Heart right ventricle (tissue), 16 donors: ENCODE results near the gene PKN3. TPM values are rescaled to one million over a fixed set of nuclear protein-coding genes. Genes with fewer than 3 reads are reported as not detected.

Experiments
- ATAC-seq, 8 donors: fragments of 200-7000 bp; cut with Tn5 transposase; one replicate each; pipeline ENCODE4 v1.9.1; 2020; ENCODE audit warnings: mild to moderate bottlenecking in 8 of 8, moderate library complexity in 8 of 8, moderate number of reproducible peaks in 1 of 8
- DNase-seq, 2 donors: peaks; one replicate each; pipeline ENCODE4 v3.0.0-alpha.2; 2020
- H3K27ac ChIP-seq, 10 donors: fragments of 200-600 bp; sonication (generic) in 2 of 10; one replicate each; pipeline versions ENCODE4 v1.5.0 to v1.8.0; 2020 to 2022; ENCODE audit warnings: mild to moderate bottlenecking in 3 of 10
- H3K27me3 ChIP-seq, 7 donors: fragments of 200-600 bp; one replicate each; pipeline ENCODE4 v1.8.0; 2021 to 2022; ENCODE audit warnings: mild to moderate bottlenecking in 2 of 7
- H3K36me3 ChIP-seq, 9 donors: fragments of 200-600 bp; sonication (generic) in 1 of 9; one replicate each; pipeline versions ENCODE4 v1.5.0 to v1.8.0; 2020 to 2022; ENCODE audit warnings: mild to moderate bottlenecking in 2 of 9
- H3K4me1 ChIP-seq, 9 donors: fragments of 200-600 bp; sonication (generic) in 1 of 9; one replicate each; pipeline versions ENCODE4 v1.5.0 to v1.8.0; 2020 to 2022; ENCODE audit warnings: mild to moderate bottlenecking in 4 of 9
- H3K4me3 ChIP-seq, 10 donors: fragments of 200-600 bp; sonication (generic) in 2 of 10; one replicate each; pipeline versions ENCODE4 v1.5.0 to v1.8.0; 2020 to 2022; ENCODE audit warnings: mild to moderate bottlenecking in 7 of 10, moderate library complexity in 2 of 10
- H3K9me3 ChIP-seq, 11 donors: fragments of 200-600 bp in 10 of 11; sonication (generic) in 2 of 11; one replicate each; pipeline versions ENCODE4 v1.5.0 to v1.8.0; 2013 to 2022; ENCODE audit warnings: mild to moderate bottlenecking in 2 of 11, control low read depth in 1 of 11, moderate library complexity in 1 of 11
- CTCF ChIP-seq, 9 donors: fragments of 200-600 bp; sonication (generic) in 2 of 9; IDR thresholded peaks; one replicate each; pipeline versions ENCODE4 v1.5.0 to v1.8.0; 2021 to 2022; ENCODE audit warnings: antibody characterized with exemption in 9 of 9, mild to moderate bottlenecking in 5 of 9, moderate library complexity in 1 of 9
- WGBS, 2 donors: extraction: QIAGEN DNeasy Blood & Tissue Kit; methylation state at CpG; one replicate each; pipeline ENCODE4 v1.1.7; 2013; ENCODE audit warnings: inconsistent platforms in 1 of 2; 5-methylcytosine and 5-hydroxymethylcytosine counted together
- intact Hi-C, 10 donors: fragments of 100-400 bp; cut with DNase I; formaldehyde crosslinking; loops; one replicate each; pipeline versions ENCODE4 v1.11.1 to v1.14.2; 2022
- polyA plus RNA-seq, 2 donors: library from polyadenylated mRNA; stranded (reverse); fragments of 200-250 nt; gene quantifications; one replicate each; pipeline ENCODE4 v1.2.3, GENCODE V29; 2013
- total RNA-seq, 10 donors: library from RNA; stranded (reverse); fragmentation: NEBNext Ultra II Directional in 3 of 10; extraction: Animal tissue kit (Norgen Biotek cat#: 25700) in 3 of 10; gene quantifications; one replicate each; pipeline versions ENCODE4 v1.2.1 to v1.2.4, GENCODE V29; 2021 to 2023
- donor health status: Arrhythmogenic right ventricular cardiomyopathy.
- donor health status: ischemic (EF 13 %, LVEDD 7.1; RV severe dilation, severe dysfunction).
- donor health status: healthy with polysubstance abuse.
- donor health status: DM: no; HTN: yes; CAD: no.
- donor health status: DM: no; HTN: no; CAD: no.
- donor health status: ischemic (EF 25% LVEDD 6.9; RV normal size, moderate dysfunction).
- donor health status: ischemic (EF 25% LVEDD 5.7; RV mildly dilated, moderate dysfunction).
- donor health status: healthy.
- donor health status: DM: yes; HTN: yes; CAD: no.
- donor health status: Ischemic cardiomyopathy.
- donor health status: ischemic (EF 35%, LVEDD 5.7; RV mildly dilated, moderate dysfunction).
- donor health status: nonischemic (EF 11% LVEDD 7.7; RV severe dilation, severe dysfunction).
- donor health status: DM: yes; HTN: yes; CAD: no.
- donor health status: PGD.
- donor health status: ischemic (EF 29% LVEDD 5.4; RV normal size, mild dysfunction).
- donor health status: nonischemic (EF 23%, LVEDD 6.1; RV moderate dilation, normal function).

The PKN3 gene
- total and polyA plus RNA-seq, 12 donors, result 3.7 to 12.7 (median 5.2) TPM

- peaks cover 0 to 28% (median 24%) of the 10 kb centered on the region in 9 donors for H3K36me3 ChIP-seq
- intact Hi-C loops, result loop anchor here in 6 of 10 donors (2.0 to 10.0 kb wide), 5 partner anchors 32 to 939 kb away; partner anchors contain the start of genes DYNC2I2 (in 2 of the 6), DOLK (in 1 of the 6), NTMT1 (in 1 of the 6) and NUP188 (in 1 of the 6)
- no peak for TF ChIP-seq CTCF (IDR thresholded peaks at IDR 0.05)
- no peaks in the 10 kb centered on the region for H3K9me3 ChIP-seq
- ATAC-seq, result peak; percentile 88 to 97 (median 94)
- H3K27ac ChIP-seq, result peak within 1 kb of the TSS; percentile 89 to 98 (median 98)
- peak within 1 kb of the TSS; percentile 58 to 91 (median 78) for H3K4me3 ChIP-seq
- peak; percentile 95 to 97 for DNase-seq
- no peaks in the 10 kb centered on the region for H3K27me3 ChIP-seq
- peaks cover 10 to 57% (median 32%) of the 10 kb centered on the region in 9 donors for H3K4me1 ChIP-seq
- WGBS, 2 donors, result 1 to 2% methylated on average over 52 to 91 of the region's 93 CpGs
These were observed 13.6 kb upstream of the PKN3 start, which contains the start of gene SET for GRCh38 chr9:128688501-128689292. Gene SET (plus strand): TSS chr9:128689222. CDS start chr9:128689583, 361 bp downstream.

- H3K4me1 ChIP-seq, result peaks cover 10 to 57% (median 28%) of the 10 kb centered on the region in 9 donors
- ATAC-seq, result peak in 5 of 8 donors; percentile 4 to 44 (median 12)
- TF ChIP-seq CTCF (IDR thresholded peaks at IDR 0.05), result no peak
- peak overlapping the region; percentile 53 to 91 (median 75) for H3K4me3 ChIP-seq
- WGBS, 2 donors, result 1 to 4% methylated on average over 5 to 72 of the region's 80 CpGs
- peaks cover 0 to 34% (median 31%) of the 10 kb centered on the region in 9 donors for H3K36me3 ChIP-seq
- H3K9me3 ChIP-seq, result no peaks in the 10 kb centered on the region
- DNase-seq, result peak; percentile 55 to 72
- intact Hi-C loops, result loop anchor here in 6 of 10 donors (2.0 to 10.0 kb wide), 5 partner anchors 33 to 938 kb away; partner anchors contain the start of genes DYNC2I2 (in 2 of the 6), DOLK (in 1 of the 6), NTMT1 (in 1 of the 6) and NUP188 (in 1 of the 6)
- peak overlapping the region; percentile 86 to 98 (median 96) for H3K27ac ChIP-seq
- no peaks in the 10 kb centered on the region for H3K27me3 ChIP-seq
These were observed 13.0 kb upstream of the PKN3 start for GRCh38 chr9:128689293-128689774.

GRCh38 chr9:128689820-128690683 lies 12.3 kb upstream of the PKN3 start:
- ATAC-seq, result peak in 1 of 8 donors; percentile 1
- H3K4me3 ChIP-seq, result peak overlapping the region; percentile 47 to 91 (median 75)
- peak; percentile 36 to 52 for DNase-seq
- no peak for TF ChIP-seq CTCF (IDR thresholded peaks at IDR 0.05)
- H3K9me3 ChIP-seq, result no peaks in the 10 kb centered on the region
- H3K36me3 ChIP-seq, result peaks cover 0 to 42% (median 33%) of the 10 kb centered on the region in 9 donors
- 1 to 2% methylated on average over 41 to 79 of the region's 83 CpGs for WGBS, 2 donors
- H3K27me3 ChIP-seq, result no peaks in the 10 kb centered on the region
- H3K4me1 ChIP-seq, result peaks cover 5 to 50% (median 23%) of the 10 kb centered on the region in 9 donors
- intact Hi-C loops, result loop anchor here in 6 of 10 donors (2.0 to 10.0 kb wide), 5 partner anchors 33 to 937 kb away; partner anchors contain the start of genes DYNC2I2 (in 2 of the 6), DOLK (in 1 of the 6), NTMT1 (in 1 of the 6) and NUP188 (in 1 of the 6)
- peak overlapping the region in 9 of 10 donors; percentile 36 to 96 (median 74) for H3K27ac ChIP-seq
